Neural progenitor cell (in vitro differentiated cells): ENCODE results near the gene RIMS1. TPM values are rescaled to one million over a fixed set of nuclear protein-coding genes. Genes with fewer than 3 reads are reported as not detected.

Source experiments
- DNase-seq: peaks from one replicate; pipeline ENCODE4 v3.0.0-alpha.2; 2016; ENCODE audit warnings: low spot score
- H2AFZ ChIP-seq: fragments of 200-600 bp; sonication (generic); replicated peaks from 2 replicates; pipeline ENCODE4 v1.6.1; 2016; ENCODE audit warnings: antibody characterized with exemption
- H3F3A ChIP-seq: fragments of 200-600 bp; sonication (generic); 2 replicates; pipeline ENCODE4 v1.6.1; 2016; ENCODE audit warnings: antibody characterized with exemption, low read depth
- H3K27ac ChIP-seq: fragments of 200-600 bp; sonication (generic); 2 replicates; pipeline ENCODE4 v1.5.1; 2016; ENCODE audit warnings: mild to moderate bottlenecking
- H3K27me3 ChIP-seq: fragments of 200-600 bp; sonication (generic); 2 replicates; pipeline ENCODE4 v1.6.1; 2016; ENCODE audit warnings: mild to moderate bottlenecking, moderate library complexity
- H3K36me3 ChIP-seq: fragments of 200-600 bp; sonication (generic); 2 replicates; pipeline ENCODE4 v1.5.1; 2016
- H3K4me1 ChIP-seq: fragments of 200-600 bp; sonication (generic); 2 replicates; pipeline ENCODE4 v1.6.1; 2016; ENCODE audit warnings: mixed run types
- H3K4me2 ChIP-seq: fragments of 200-600 bp; sonication (generic); 2 replicates; pipeline ENCODE4 v1.6.1; 2016
- H3K4me3 ChIP-seq: fragments of 200-600 bp; sonication (generic); 2 replicates; pipeline ENCODE4 v1.5.1; 2016
- H3K79me2 ChIP-seq: fragments of 200-600 bp; sonication (generic); 2 replicates; pipeline ENCODE4 v1.6.1; 2016; ENCODE audit warnings: low read depth
- H3K9ac ChIP-seq: fragments of 200-600 bp; sonication (generic); 2 replicates; pipeline ENCODE4 v1.6.1; 2016
- H3K9me3 ChIP-seq: fragments of 200-600 bp; sonication (generic); 2 replicates; pipeline ENCODE4 v1.5.1; 2016; ENCODE audit warnings: low read depth
- H4K20me1 ChIP-seq: fragments of 200-600 bp; sonication (generic); 2 replicates; pipeline ENCODE4 v1.6.1; 2016; ENCODE audit warnings: low read depth
- H3K27ac Mint-ChIP-seq: 3 replicates; pipeline ENCODE4 v1.8.0; 2021; ENCODE audit warnings: mixed read lengths
- H3K27me3 Mint-ChIP-seq: 2 replicates; pipeline ENCODE4 v1.8.0; 2022; ENCODE audit warnings: low read depth, mild to moderate bottlenecking, inconsistent platforms, moderate library complexity, mixed read lengths; ENCODE audit not compliant: insufficient read depth
- H3K36me3 Mint-ChIP-seq: 3 replicates; pipeline ENCODE4 v1.8.0; 2021; ENCODE audit warnings: mixed read lengths
- H3K4me1 Mint-ChIP-seq: 3 replicates; pipeline ENCODE4 v1.8.0; 2021; ENCODE audit warnings: mixed read lengths
- H3K4me3 Mint-ChIP-seq: 3 replicates; pipeline ENCODE4 v1.8.0; 2021; ENCODE audit warnings: mild to moderate bottlenecking, moderate library complexity, mixed read lengths
- H3K9me3 Mint-ChIP-seq: 3 replicates; pipeline ENCODE4 v1.8.0; 2020; ENCODE audit warnings: mixed read lengths
- EZH2 ChIP-seq: fragments of 200-600 bp; sonication (generic); IDR thresholded peaks from 2 replicates; pipeline ENCODE4 v1.6.1; 2017; ENCODE audit warnings: antibody characterized with exemption, mild to moderate bottlenecking, moderate library complexity
- EZH2phosphoT487 ChIP-seq: fragments of 200-600 bp; sonication (generic); IDR thresholded peaks from 2 replicates; pipeline ENCODE4 v1.6.1; 2017; ENCODE audit warnings: antibody characterized with exemption
- total RNA-seq: library from RNA; depleted of rRNA; stranded (reverse); fragments of >200 nt; gene quantifications from 2 replicates; pipeline ENCODE4 v1.2.3, GENCODE V29; 2015; ENCODE audit warnings: low replicate concordance
- TF ChIP-seq, protein P1 (sequence below): fragments of 200-600 bp; sonication (generic); IDR thresholded peaks from 2 replicates; pipeline ENCODE4 v1.5.1; 2017; ENCODE audit warnings: antibody characterized with exemption, mild to moderate bottlenecking

RIMS1 gene
- total RNA-seq, 1 donor from 2014 or later, result 2.5 TPM

DNA sequence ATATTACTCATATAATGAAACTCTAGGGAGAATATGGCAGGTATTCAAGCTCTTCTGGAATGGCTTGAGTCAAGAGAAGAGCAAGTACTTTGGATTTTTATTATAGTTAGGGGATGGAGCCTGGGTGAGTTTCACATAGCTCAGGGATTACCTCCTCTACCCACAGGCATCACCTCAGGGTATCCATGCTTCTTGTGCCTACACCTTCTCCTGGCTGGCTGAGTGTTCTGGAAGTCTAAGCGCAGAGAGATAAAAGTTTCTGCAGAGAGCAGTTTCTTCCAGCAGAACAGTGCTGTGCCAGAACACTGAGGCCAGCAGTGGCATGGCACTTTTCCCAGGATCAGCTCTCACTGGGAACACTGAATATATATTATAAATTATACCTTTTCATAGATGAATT lies 535.8 kb downstream of the RIMS1 start:
- Histone ChIP-seq H3K79me2 (no peaks in the 10 kb centered on the region), H3K4me3 (no peak overlapping the region), H4K20me1 (no peaks in the 10 kb centered on the region), H3K9ac (no peak overlapping the region), H3K27ac (no peak overlapping the region), H3K27me3 (no peaks in the 10 kb centered on the region), H3K4me1 (no peaks in the 10 kb centered on the region), H3K4me2 (no peak overlapping the region), H2AFZ (no peak overlapping the region), H3K36me3 (no peaks in the 10 kb centered on the region), H3F3A (no peaks in the 10 kb centered on the region), H3K9me3 (no peaks in the 10 kb centered on the region)
- TF ChIP-seq EZH2phosphoT487 (no peak), EZH2 (no peak)
- TF ChIP-seq, protein P1, sequence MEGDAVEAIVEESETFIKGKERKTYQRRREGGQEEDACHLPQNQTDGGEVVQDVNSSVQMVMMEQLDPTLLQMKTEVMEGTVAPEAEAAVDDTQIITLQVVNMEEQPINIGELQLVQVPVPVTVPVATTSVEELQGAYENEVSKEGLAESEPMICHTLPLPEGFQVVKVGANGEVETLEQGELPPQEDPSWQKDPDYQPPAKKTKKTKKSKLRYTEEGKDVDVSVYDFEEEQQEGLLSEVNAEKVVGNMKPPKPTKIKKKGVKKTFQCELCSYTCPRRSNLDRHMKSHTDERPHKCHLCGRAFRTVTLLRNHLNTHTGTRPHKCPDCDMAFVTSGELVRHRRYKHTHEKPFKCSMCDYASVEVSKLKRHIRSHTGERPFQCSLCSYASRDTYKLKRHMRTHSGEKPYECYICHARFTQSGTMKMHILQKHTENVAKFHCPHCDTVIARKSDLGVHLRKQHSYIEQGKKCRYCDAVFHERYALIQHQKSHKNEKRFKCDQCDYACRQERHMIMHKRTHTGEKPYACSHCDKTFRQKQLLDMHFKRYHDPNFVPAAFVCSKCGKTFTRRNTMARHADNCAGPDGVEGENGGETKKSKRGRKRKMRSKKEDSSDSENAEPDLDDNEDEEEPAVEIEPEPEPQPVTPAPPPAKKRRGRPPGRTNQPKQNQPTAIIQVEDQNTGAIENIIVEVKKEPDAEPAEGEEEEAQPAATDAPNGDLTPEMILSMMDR, result no peak
- Mint-ChIP-seq H3K27ac (no peak overlapping the region), H3K4me1 (peaks cover 27% of the 10 kb centered on the region), H3K4me3 (no peak overlapping the region), H3K9me3 (peaks cover 7% of the 10 kb centered on the region), H3K36me3 (no peaks in the 10 kb centered on the region), H3K27me3 (no peaks in the 10 kb centered on the region)
- no peak for DNase-seq

DNA sequence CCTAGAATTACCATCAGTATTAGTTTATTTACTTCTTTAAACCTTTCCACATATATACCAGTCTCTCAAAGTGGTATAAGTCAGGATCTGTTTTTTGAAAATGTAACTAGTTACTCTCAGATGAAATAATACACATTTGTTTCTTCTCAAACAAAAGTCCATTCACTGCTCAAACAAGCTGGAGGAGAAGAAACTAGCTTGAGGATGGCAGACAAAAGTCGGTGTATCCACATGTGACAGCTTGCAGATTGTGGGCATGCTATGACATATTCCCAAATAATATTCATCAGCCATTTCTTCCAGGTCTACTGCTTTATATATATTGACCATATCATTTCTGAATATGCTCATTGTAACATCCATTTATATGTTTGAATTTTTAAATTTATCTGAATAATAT lies 538.1 kb downstream of the RIMS1 start:
- H3K27me3 Mint-ChIP-seq, result no peaks in the 10 kb centered on the region
- peaks cover 7% of the 10 kb centered on the region for H3K9me3 Mint-ChIP-seq
- H3K4me3 Mint-ChIP-seq, result no peak overlapping the region
- H3K79me2 ChIP-seq, result no peaks in the 10 kb centered on the region
- peaks cover 18% of the 10 kb centered on the region for H3K4me1 Mint-ChIP-seq
- H3K4me3 ChIP-seq, result no peak overlapping the region
- no peaks in the 10 kb centered on the region for H3K9me3 ChIP-seq
- TF ChIP-seq EZH2 (no peak), EZH2phosphoT487 (no peak)
- TF ChIP-seq, protein P1, result no peak
- H4K20me1 ChIP-seq, result no peaks in the 10 kb centered on the region
- H3K36me3 ChIP-seq, result no peaks in the 10 kb centered on the region
- no peaks in the 10 kb centered on the region for H3K36me3 Mint-ChIP-seq
- H3K4me2 ChIP-seq, result no peak overlapping the region
- no peaks in the 10 kb centered on the region for H3F3A ChIP-seq
- no peaks in the 10 kb centered on the region for H3K27me3 ChIP-seq
- no peak overlapping the region for H3K27ac Mint-ChIP-seq
- H2AFZ ChIP-seq, result no peak overlapping the region
- no peaks in the 10 kb centered on the region for H3K4me1 ChIP-seq
- no peak for DNase-seq
- H3K27ac ChIP-seq, result no peak overlapping the region
- H3K9ac ChIP-seq, result no peak overlapping the region

DNA sequence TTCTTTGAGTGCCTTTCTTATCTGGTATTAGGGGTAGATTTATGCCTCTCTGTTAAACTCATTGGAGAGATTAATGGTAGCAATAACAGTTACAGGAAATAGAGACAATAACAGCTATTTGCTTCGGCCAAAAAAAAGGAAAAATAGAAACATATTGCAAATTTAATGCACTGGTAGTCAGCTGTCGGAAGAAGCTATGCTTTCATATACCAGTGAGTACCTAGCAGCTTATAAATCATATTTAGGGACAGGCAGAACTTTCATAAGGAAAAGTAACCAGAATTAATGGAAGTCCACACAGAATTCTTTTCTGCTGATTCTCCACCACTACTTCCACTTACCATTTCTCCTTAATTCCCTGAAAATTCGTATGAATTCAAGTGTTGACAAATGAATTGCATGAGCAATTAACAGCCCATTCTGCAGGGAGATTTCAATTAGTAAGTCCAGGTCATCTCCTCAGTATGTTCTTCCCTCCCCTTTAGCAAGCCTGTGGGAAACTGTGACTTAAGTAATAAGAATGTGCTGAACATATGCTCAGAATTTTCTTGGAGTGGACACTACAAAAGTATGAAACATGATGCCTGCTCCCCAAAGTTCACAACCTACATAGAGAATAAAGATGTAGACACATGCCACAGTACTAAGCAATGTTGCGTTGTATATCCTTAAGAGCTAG lies 538.8 kb downstream of the RIMS1 start:
- no peak for DNase-seq
- Histone ChIP-seq H3F3A (no peaks in the 10 kb centered on the region), H3K9ac (no peak overlapping the region), H3K79me2 (no peaks in the 10 kb centered on the region), H3K36me3 (no peaks in the 10 kb centered on the region), H3K4me2 (no peak overlapping the region), H4K20me1 (no peaks in the 10 kb centered on the region), H3K27ac (no peak overlapping the region), H3K9me3 (no peaks in the 10 kb centered on the region), H2AFZ (no peak overlapping the region), H3K4me3 (no peak overlapping the region), H3K27me3 (no peaks in the 10 kb centered on the region), H3K4me1 (no peaks in the 10 kb centered on the region)
- TF ChIP-seq EZH2 (no peak), EZH2phosphoT487 (no peak)
- TF ChIP-seq, protein P1, result no peak
- H3K4me3 Mint-ChIP-seq, result no peak overlapping the region
- H3K36me3 Mint-ChIP-seq, result no peaks in the 10 kb centered on the region
- H3K27ac Mint-ChIP-seq, result no peak overlapping the region
- peaks cover 16% of the 10 kb centered on the region for H3K4me1 Mint-ChIP-seq
- H3K27me3 Mint-ChIP-seq, result no peaks in the 10 kb centered on the region
- peaks cover 7% of the 10 kb centered on the region for H3K9me3 Mint-ChIP-seq
